HG03039 (cell line): ENCODE measurements around the gene DEFB131A.
"Not testable (repeated sequence)": the region's sequence is repeated elsewhere in the genome, so short reads cannot be mapped to it uniquely, and the experiment has no call there.

Experiments
- ATAC-seq: cut with Tn5 transposase; IDR thresholded peaks from one replicate; pipeline ENCODE4 v1.9.1; 2021; ENCODE audit warnings: mild to moderate bottlenecking, moderate library complexity; ENCODE audit not compliant: unreplicated experiment

The DEFB131A gene

GRCh38 chr4:9494256-9495035 is 50.2 kb downstream of the DEFB131A start:
- ATAC-seq: not testable (repeated sequence)

GRCh38 chr4:9495443-9495842 is 51.2 kb downstream of the DEFB131A start:
- ATAC-seq: not testable (repeated sequence)

GRCh38 chr4:9497575-9498467 is 53.6 kb downstream of the DEFB131A start:
- not testable (repeated sequence) for ATAC-seq

GRCh38 chr4:9498468-9499040 is 54.3 kb downstream of the DEFB131A start:
- not testable (repeated sequence) for ATAC-seq

GRCh38 chr4:9499974-9500487 is 55.8 kb downstream of the DEFB131A start:
- ATAC-seq: not testable (repeated sequence)
